OCI-LY1 (cell line): ENCODE measurements around the gene PTPRE.

Experiments used
- CTCF ChIP-seq: fragments of 200-600 bp; sonication (generic), shearing (Covaris generic); IDR thresholded peaks from 2 replicates; pipeline ENCODE4 v1.5.1; 2017; ENCODE audit warnings: mild to moderate bottlenecking, antibody characterized with exemption, low read length, moderate library complexity, mixed read lengths
- EZH2 ChIP-seq: fragments of 200-600 bp; sonication (generic), shearing (Covaris generic); IDR thresholded peaks from 2 replicates; pipeline ENCODE4 v1.8.0; 2017; ENCODE audit warnings: borderline replicate concordance, mixed run types, mild to moderate bottlenecking, antibody characterized with exemption, low read length, moderate library complexity, mixed read lengths

GRCh38 chr10:128067691-128068397, 160.9 kb downstream of the PTPRE start:
- TF ChIP-seq CTCF (no peak), EZH2 (no peak)
